Measurements from ENCODE around the gene AP5Z1. TPM values are rescaled to one million over a fixed set of nuclear protein-coding genes. Genes with fewer than 3 reads are reported as not detected.

The AP5Z1 gene
- total RNA-seq, 1 experiment from 2014 or later = 38.3 TPM

DNA sequence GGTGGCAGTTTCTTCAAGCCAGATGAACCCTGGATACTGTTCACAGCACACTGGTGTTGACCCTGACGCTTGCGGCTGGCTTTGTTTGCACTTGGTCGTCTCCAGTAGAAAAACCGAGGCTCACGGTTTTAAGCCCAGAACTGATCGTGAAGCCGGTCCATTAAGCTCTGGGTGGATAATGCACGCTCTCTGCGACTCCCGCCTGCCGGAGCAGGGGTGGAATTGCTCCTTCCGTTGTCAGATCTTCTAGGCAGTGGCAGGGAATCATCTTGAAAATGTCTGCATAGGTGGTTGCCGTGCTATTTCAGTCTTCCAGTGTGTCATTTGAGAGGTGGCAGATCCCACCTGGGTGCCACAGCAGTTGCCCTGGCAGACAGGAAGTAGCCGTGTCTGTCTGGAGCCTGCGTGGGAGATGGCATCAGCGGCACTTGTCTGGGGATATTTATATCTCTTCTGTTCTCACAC, 35.9 kb upstream of the AP5Z1 start:
- no peak overlapping the region; the same call in 1 of the 2 replicates for H3K14ac ChIP-seq (ENCODE audit: insufficient read depth, low read length)
- H3K27me3 ChIP-seq (ENCODE audit: insufficient read depth, low read length) = peaks cover 3% of the 10 kb centered on the region; the same call in 1 of the 2 replicates
- H3K4me2 ChIP-seq (ENCODE audit: insufficient read depth, insufficient read length, low read length) = no peak overlapping the region
- peaks cover 5% of the 10 kb centered on the region for H3K23me2 ChIP-seq (ENCODE audit: insufficient read length, low read depth, low read length, poor library complexity, severe bottlenecking)
- H4K5ac ChIP-seq (ENCODE audit: insufficient read length, low read depth, low read length) = no peak overlapping the region
- H2BK5ac ChIP-seq (ENCODE audit: insufficient read length, low read length) = no peak overlapping the region
- H3K9me3 Mint-ChIP-seq = no peaks in the 10 kb centered on the region; a peak in 1 of 5 replicates
- peak overlapping the region in 2 of 3 experiments; percentile 48 to 85; a peak in 3 of 7 replicates for H3K27ac Mint-ChIP-seq
- no peak overlapping the region for H2BK12ac ChIP-seq (ENCODE audit: insufficient read length, low read depth, low read length)
- H3K4me1 Mint-ChIP-seq = peaks cover 22 to 23% of the 10 kb centered on the region in 2 experiments
- no peak overlapping the region for H2BK120ac ChIP-seq (ENCODE audit: low read depth, low read length, poor library complexity, severe bottlenecking)
- no peaks in the 10 kb centered on the region for H3K79me2 ChIP-seq (ENCODE audit: insufficient read depth, low read length)
- H4K91ac ChIP-seq (ENCODE audit: insufficient read length, low read depth, low read length) = no peak overlapping the region
- H3K79me1 ChIP-seq (ENCODE audit: insufficient read depth, low read depth, low read length, poor library complexity, severe bottlenecking) = no peaks in the 10 kb centered on the region
- H3K9me3 ChIP-seq (ENCODE audit: control insufficient read depth, low read depth, low read length) = no peaks in the 10 kb centered on the region
- H2AFZ ChIP-seq (ENCODE audit: low read length) = no peak overlapping the region
- no peaks in the 10 kb centered on the region for H4K20me1 ChIP-seq (ENCODE audit: control insufficient read depth, insufficient read depth, insufficient read length)
- no peak overlapping the region for H3K56ac ChIP-seq (ENCODE audit: insufficient read length, low read depth, low read length)
- DNase-seq = no peak
- H3K27me3 Mint-ChIP-seq (ENCODE audit: low read depth) = peaks cover 74% of the 10 kb centered on the region
- H3K4ac ChIP-seq (ENCODE audit: low read depth, low read length) = no peak overlapping the region
- no CpG with 5 or more reads among the region's 16 CpGs for WGBS (ENCODE audit: extremely low coverage, insufficient read length, low lambda C conversion rate)
- H3K27ac ChIP-seq (ENCODE audit: insufficient read length, low read depth, low read length) = no peak overlapping the region
- H2BK20ac ChIP-seq (ENCODE audit: low read depth, low read length, poor library complexity, severe bottlenecking) = no peak overlapping the region
- H3K18ac ChIP-seq (ENCODE audit: insufficient read length, low read depth, low read length) = no peak overlapping the region
- TF ChIP-seq, protein P1, sequence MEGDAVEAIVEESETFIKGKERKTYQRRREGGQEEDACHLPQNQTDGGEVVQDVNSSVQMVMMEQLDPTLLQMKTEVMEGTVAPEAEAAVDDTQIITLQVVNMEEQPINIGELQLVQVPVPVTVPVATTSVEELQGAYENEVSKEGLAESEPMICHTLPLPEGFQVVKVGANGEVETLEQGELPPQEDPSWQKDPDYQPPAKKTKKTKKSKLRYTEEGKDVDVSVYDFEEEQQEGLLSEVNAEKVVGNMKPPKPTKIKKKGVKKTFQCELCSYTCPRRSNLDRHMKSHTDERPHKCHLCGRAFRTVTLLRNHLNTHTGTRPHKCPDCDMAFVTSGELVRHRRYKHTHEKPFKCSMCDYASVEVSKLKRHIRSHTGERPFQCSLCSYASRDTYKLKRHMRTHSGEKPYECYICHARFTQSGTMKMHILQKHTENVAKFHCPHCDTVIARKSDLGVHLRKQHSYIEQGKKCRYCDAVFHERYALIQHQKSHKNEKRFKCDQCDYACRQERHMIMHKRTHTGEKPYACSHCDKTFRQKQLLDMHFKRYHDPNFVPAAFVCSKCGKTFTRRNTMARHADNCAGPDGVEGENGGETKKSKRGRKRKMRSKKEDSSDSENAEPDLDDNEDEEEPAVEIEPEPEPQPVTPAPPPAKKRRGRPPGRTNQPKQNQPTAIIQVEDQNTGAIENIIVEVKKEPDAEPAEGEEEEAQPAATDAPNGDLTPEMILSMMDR (conservative IDR thresholded peaks at IDR 0.05) = no peak
- no peak overlapping the region for H2AK5ac ChIP-seq (ENCODE audit: insufficient read length, low read length)
- no peak overlapping the region for H3K9ac ChIP-seq (ENCODE audit: extremely low read depth, insufficient read length, low read length)
- H4K8ac ChIP-seq (replicated peaks; ENCODE audit: insufficient read length, low read depth, low read length) = no peak overlapping the region
- no peaks in the 10 kb centered on the region; the same call in 1 of the 2 replicates for H3K4me1 ChIP-seq (ENCODE audit: insufficient read depth, low read length)
- H3T11ph ChIP-seq (ENCODE audit: low read length) = no peak overlapping the region
- peaks cover 13 to 24% (median 21%) of the 10 kb centered on the region in 3 experiments for H3K36me3 Mint-ChIP-seq (ENCODE audit: insufficient read depth in 1 of 3, low read depth in 3 of 3)
- no peak overlapping the region for H3K4me3 Mint-ChIP-seq
- H3K23ac ChIP-seq (ENCODE audit: insufficient read length, low read depth, low read length) = no peak overlapping the region
- no peak overlapping the region for H2BK15ac ChIP-seq (ENCODE audit: low read depth, low read length)

Data from H9 (cell line).